ENCODE results near the gene TRIM17.

The TRIM17 gene

GRCh38 chr1:228408041-228408868 is 8.4 kb downstream of the TRIM17 start:
- intact Hi-C loops (cut with DNase I): no loop called here
- DNase-seq: peak in 3 of 42 donors; percentile 6 to 28 (median 26)

- intact Hi-C loops (cut with DNase I): no loop called here
Measured at GRCh38 chr1:228407106-228408040, 9.3 kb downstream of the TRIM17 start.

GRCh38 chr1:228405979-228406228 is 10.8 kb downstream of the TRIM17 start:
- DNase-seq: peak in 4 of 42 donors; percentile 9 to 35 (median 32)
- intact Hi-C loops (cut with DNase I): no loop called here

More at GRCh38 chr1:228407106-228408040, 9.3 kb downstream of the TRIM17 start:
- DNase-seq: peak in 1 of 42 donors; percentile 18

GRCh38 chr1:228405200-228405978 is 11.3 kb downstream of the TRIM17 start:
- peak in 2 of 42 donors; percentile 6 to 30 for DNase-seq
- intact Hi-C loops (cut with DNase I): no loop called here

GRCh38 chr1:228404107-228404720 is 12.4 kb downstream of the TRIM17 start:
- intact Hi-C loops (cut with DNase I): no loop called here

GRCh38 chr1:228403231-228403631 is 13.4 kb downstream of the TRIM17 start:
- peak in 3 of 42 donors; percentile 2 to 21 (median 3) for DNase-seq
- intact Hi-C loops (cut with DNase I): no loop called here

More at GRCh38 chr1:228404107-228404720, 12.4 kb downstream of the TRIM17 start:
- DNase-seq: peak in 2 of 42 donors; percentile 7 to 23

- peak in 1 of 42 donors; percentile 1 for DNase-seq
- intact Hi-C loops (cut with DNase I): no loop called here
Measured at GRCh38 chr1:228402641-228403025, 14.0 kb downstream of the TRIM17 start.

GRCh38 chr1:228401782-228402640 is 14.7 kb downstream of the TRIM17 start:
- intact Hi-C loops (cut with DNase I): no loop called here
- DNase-seq: peak in 4 of 42 donors; percentile 3 to 20 (median 7)

GRCh38 chr1:228400692-228401454 is 15.8 kb downstream of the TRIM17 start:
- intact Hi-C loops (cut with DNase I): no loop called here
- DNase-seq: peak in 6 of 42 donors; percentile 16 to 64 (median 28)

- DNase-seq: peak in 5 of 42 donors; percentile 0 to 21 (median 9)
- intact Hi-C loops (cut with DNase I): no loop called here
Measured at GRCh38 chr1:228400237-228400651, 16.4 kb downstream of the TRIM17 start.

GRCh38 chr1:228399531-228400236 is 17.0 kb downstream of the TRIM17 start:
- DNase-seq: peak in 6 of 42 donors; percentile 3 to 25 (median 10)
- intact Hi-C loops (cut with DNase I): no loop called here

- peak in 8 of 42 donors; percentile 3 to 16 (median 9) for DNase-seq
- intact Hi-C loops (cut with DNase I): no loop called here
Measured at GRCh38 chr1:228398741-228399461, 17.8 kb downstream of the TRIM17 start.

- DNase-seq: peak in 4 of 42 donors; percentile 3 to 12 (median 6)
- intact Hi-C loops (cut with DNase I): no loop called here
Measured at GRCh38 chr1:228397966-228398365, 18.7 kb downstream of the TRIM17 start.

GRCh38 chr1:228396770-228397662 is 19.6 kb downstream of the TRIM17 start:
- DNase-seq: peak in 7 of 42 donors; percentile 3 to 14 (median 11)
- intact Hi-C loops (cut with DNase I): no loop called here

All from head of caudate nucleus (tissue), 42 donors.